ENCODE results near the gene FAM120B.

The FAM120B gene

DNA sequence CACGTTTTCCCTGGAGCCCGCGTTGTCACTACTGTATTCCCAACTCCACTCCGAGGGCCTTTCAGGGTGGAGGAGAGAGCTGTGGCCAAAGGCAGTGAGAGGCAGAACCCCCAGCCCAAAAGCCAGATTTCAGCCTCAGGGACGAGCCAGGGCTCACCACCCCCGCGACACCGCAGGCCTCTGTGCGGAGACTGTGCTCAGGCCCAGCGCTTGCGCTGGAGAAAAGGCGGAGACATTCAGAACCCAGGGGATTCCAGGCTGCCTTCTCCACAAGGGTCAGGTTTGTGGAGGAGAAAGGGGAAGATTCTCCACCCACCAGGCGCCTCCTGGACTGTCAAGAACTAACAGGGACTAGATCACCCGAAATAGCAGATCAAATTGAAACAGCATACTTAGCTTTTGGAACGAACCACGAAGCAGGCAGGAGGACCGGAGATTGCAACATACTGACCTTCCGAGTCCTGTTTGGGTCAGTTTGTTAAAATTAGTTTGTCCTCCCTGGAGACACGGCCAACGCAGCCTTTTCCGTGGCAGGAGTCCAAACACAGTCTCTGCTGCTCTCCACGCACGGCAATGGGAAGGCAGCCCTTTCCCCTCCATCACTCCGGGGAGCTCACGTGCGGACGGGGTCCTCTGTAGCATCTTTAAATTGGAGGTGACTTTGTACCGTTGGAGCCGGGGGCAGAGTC is 30.0 kb upstream of the FAM120B start:
- TF ChIP-seq, protein P1, sequence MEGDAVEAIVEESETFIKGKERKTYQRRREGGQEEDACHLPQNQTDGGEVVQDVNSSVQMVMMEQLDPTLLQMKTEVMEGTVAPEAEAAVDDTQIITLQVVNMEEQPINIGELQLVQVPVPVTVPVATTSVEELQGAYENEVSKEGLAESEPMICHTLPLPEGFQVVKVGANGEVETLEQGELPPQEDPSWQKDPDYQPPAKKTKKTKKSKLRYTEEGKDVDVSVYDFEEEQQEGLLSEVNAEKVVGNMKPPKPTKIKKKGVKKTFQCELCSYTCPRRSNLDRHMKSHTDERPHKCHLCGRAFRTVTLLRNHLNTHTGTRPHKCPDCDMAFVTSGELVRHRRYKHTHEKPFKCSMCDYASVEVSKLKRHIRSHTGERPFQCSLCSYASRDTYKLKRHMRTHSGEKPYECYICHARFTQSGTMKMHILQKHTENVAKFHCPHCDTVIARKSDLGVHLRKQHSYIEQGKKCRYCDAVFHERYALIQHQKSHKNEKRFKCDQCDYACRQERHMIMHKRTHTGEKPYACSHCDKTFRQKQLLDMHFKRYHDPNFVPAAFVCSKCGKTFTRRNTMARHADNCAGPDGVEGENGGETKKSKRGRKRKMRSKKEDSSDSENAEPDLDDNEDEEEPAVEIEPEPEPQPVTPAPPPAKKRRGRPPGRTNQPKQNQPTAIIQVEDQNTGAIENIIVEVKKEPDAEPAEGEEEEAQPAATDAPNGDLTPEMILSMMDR (IDR thresholded peaks at IDR 0.05) = no peak

DNA sequence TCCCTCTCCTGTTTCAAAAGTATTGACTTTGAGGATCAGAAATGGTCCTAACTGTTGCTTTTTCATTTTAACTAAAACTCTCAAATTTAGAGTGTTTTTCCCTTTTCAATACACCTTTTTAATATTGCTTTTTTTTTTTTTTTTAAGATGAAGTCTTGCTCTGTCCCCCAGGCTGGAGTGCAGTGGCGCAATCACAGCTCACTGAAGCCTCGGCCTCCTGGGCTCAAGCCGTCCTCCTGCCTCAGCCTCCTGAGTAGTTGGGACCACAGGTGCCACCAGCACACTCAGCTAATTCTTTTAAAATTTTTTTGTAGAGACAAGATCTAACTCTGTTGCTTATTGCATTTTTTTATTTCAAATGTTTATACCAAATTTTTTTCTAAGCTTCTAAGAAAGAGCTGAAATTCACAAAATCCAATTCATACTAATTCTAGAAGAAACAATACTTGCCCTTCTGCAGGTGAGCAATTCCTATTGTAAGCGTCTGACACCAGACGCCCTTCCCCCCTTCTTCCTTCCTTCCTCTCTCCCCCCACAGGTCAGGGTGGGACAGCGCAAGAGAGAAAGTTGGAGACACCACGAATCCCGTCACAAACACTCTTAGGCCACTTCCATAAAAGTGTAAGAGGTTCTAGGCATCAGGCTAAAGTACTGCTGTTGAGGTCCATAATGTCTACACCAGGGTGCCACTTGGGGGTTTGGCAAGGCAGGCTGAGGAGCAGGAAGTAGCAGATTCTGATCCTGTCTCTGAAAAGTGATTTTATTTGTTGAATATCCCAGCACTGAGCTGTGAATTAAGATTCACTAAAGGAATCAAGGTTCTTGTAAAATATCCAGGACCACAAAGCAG is 28.4 kb upstream of the FAM120B start:
- TF ChIP-seq, protein P1 (IDR thresholded peaks at IDR 0.05) = no peak

DNA sequence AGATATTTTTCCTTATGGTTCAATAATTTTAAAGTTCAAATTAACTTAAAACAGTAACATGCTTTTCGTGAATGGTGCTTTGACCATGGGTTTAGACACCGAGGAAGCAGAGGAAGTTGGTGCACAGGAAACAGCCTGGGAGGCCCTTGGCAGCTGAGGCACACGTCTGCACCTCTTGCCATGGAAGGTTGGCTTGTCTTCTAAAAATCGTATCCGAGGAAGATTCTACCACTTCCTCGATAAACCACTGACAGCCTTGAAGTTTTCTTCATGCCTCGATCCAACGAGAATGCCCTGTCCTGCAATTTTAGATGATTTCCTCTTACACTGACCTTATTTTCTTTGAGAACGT is 27.8 kb upstream of the FAM120B start:
- TF ChIP-seq, protein P1 (IDR thresholded peaks at IDR 0.05) = no peak

DNA sequence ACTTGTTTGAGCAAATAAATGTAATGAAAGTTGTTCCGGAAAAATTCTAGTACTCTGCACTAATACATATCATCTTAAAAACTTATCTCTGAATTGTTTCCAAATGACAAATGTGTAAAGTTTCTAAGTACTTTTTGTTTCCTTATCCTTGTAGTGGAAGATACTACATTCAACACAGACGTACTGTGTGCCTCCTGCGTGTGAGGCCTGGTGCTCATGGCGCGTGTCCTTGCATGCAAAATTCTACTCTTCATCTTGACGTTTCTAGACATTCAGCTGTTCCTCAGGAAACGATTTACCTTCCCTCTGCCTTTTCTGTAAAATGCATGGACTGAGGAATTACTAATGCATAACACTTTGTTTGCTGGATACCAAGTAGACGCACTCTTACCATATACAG is 27.1 kb upstream of the FAM120B start:
- TF ChIP-seq, protein P1 (IDR thresholded peaks at IDR 0.05) = no peak

DNA sequence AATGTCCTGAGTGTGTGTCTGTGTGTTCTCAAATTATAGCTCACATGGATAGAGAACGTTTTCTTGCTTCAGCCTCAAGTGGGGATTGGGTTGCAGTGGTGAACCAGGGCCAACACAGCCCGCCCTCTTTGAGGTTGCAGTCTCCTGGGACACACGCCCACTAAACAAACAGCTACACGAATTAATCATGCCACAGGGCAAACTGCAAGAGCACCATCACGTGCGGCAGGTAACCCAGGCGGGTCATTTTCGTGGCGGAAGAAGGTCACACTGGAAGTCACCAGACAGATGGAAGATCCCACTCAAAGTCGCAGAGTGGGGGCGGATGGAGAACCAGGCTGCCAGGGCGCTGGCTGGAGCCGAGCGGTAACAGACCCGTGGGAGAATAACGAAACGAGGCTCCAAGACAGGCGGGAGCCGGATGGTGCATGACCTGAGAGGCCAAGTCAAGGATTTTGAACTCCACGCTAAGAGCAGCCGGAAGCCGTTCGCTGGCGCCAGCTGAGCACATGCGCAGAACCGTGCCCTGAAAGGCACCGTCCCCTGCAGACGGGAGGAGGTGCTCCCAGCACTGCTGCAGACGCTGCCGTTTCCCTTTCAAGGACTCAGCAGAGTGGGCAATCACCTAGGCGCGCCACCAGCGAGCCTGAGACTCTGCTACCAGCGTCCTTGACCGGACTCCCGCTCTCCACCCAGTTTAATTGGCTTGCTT is 26.4 kb upstream of the FAM120B start:
- TF ChIP-seq, protein P1 (IDR thresholded peaks at IDR 0.05) = no peak

DNA sequence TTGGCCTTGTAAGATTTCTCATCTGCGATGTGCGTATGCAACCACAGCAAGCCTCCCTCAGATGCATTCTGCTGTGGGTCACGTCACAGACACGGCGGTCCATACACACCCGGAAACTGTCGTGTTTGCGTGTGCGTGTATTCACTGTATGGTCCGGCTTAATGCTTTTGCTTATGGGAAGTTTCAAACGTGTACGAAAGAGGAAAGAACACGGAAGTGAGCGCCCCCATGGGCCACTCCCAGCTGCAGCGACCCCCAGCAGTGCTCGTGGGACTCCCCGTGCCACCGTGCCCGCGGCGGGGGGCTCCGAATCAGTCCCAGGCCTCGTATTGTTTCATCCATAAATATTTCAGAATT is 25.9 kb upstream of the FAM120B start:
- TF ChIP-seq, protein P1 (IDR thresholded peaks at IDR 0.05) = no peak

DNA sequence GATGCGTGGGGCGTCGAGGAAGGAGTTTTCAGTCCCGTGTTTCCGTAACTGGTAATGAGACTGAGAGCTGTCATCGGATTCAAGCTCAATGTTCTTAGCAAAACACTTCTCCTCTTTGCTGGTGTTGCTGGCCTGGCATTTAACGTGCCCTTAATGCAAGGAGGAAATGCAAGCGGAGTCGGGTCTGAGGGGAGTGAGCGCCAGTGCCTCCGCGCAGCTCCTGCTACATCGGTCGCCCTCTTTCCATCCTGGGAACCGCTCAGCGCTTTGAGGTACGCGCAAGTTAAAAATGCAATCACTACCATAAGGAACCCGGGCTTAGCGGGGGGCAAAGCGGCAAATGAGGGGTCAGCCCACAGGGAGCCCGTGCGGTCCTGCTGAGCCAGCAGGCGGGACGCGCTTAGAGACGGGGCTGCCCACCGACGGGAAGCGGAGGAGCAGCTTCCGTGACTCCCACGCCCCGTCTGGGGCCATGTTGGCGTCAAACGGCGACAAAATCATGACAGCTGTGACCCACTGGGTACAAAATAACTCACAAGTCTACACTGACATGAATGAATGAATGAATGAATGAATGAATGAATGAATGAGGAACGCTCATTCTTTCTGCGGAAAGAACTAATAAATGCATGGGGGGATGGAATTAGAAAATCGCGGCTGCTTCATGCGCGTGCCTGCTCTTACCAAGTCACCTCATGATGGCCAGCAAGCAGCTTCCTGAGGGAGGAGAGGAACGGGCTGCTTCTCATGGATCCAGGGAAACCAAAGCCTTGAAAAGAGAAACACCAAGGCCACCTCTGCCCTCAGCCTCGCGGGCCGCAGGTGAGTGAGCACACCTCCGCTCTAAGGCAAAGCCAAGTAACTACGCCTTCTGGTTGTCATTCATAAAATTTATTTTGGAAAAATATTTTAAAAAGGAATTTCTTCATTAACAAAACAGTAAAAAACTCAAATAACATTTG is 24.9 kb upstream of the FAM120B start:
- TF ChIP-seq, protein P1 (IDR thresholded peaks at IDR 0.05) = no peak
